ENCODE measurements around the gene LAMB1. TPM values are rescaled to one million over a fixed set of nuclear protein-coding genes. Genes with fewer than 3 reads are reported as not detected.

Gene LAMB1
- total RNA-seq, 1 experiment from 2014 or later: 101 TPM

DNA sequence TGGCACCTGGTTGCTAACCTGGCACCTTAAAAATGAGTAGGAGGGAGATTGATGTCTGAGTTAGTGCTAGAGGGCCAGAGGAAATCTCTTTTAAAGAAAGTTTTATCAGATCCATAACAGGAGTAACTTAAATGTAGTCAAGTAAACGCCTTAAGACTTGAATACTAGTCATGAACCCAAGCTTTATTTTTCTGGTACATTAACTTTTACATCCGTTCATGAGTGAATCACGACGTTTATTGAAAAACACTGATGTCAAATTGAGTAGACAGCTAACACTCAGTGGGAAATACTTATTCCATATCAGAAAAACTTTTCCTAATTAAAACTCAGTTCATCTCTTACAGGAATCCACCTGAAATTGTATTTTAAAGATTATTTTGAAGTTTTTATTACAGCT is 6.9 kb upstream of the LAMB1 start (continued):
- TF ChIP-seq, protein P1, sequence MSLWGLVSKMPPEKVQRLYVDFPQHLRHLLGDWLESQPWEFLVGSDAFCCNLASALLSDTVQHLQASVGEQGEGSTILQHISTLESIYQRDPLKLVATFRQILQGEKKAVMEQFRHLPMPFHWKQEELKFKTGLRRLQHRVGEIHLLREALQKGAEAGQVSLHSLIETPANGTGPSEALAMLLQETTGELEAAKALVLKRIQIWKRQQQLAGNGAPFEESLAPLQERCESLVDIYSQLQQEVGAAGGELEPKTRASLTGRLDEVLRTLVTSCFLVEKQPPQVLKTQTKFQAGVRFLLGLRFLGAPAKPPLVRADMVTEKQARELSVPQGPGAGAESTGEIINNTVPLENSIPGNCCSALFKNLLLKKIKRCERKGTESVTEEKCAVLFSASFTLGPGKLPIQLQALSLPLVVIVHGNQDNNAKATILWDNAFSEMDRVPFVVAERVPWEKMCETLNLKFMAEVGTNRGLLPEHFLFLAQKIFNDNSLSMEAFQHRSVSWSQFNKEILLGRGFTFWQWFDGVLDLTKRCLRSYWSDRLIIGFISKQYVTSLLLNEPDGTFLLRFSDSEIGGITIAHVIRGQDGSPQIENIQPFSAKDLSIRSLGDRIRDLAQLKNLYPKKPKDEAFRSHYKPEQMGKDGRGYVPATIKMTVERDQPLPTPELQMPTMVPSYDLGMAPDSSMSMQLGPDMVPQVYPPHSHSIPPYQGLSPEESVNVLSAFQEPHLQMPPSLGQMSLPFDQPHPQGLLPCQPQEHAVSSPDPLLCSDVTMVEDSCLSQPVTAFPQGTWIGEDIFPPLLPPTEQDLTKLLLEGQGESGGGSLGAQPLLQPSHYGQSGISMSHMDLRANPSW (CRISPR knock-in tag; conservative IDR thresholded peaks at IDR 0.05; ENCODE audit: low read depth): no peak

DNA sequence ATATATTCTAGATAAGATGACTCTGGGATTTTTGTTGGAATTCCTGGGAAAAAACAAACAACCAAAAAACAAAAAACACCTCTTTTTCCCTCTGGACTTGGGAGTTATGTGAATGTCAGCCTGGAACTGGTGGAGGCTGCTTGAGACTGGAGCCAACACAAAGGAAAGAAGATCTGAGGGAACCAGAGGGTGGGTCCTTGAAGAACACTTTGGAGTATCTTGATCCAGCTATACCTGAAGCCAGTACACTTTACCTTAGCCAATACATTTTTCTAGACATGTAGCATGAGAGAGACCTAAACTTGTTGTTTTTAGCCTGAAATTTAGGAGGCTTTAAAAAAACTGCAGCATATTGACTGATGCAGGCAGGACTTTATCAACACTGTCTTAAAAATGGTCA is 5.9 kb upstream of the LAMB1 start:
- ATAC-seq (no peak), DNase-seq (ENCODE audit: low spot score) (no peak)
- H3K4me3 Mint-ChIP-seq: no peak overlapping the region
- POLR2A ChIA-PET: interaction anchor here (1.0 kb wide), 1 partner anchor 63 kb away, joined by 3 read pairs; no protein-coding TSS in a partner anchor
- no peak for TF ChIP-seq ZNF423 (CRISPR knock-in tag; IDR thresholded peaks at IDR 0.05)
- no peak for TF ChIP-seq ESRRA (CRISPR knock-in tag; IDR thresholded peaks at IDR 0.05; ENCODE audit: borderline replicate concordance)
- TF ChIP-seq ELF4 (CRISPR knock-in tag; IDR thresholded peaks at IDR 0.05; ENCODE audit: low read depth): no peak
- TF ChIP-seq, protein P2, sequence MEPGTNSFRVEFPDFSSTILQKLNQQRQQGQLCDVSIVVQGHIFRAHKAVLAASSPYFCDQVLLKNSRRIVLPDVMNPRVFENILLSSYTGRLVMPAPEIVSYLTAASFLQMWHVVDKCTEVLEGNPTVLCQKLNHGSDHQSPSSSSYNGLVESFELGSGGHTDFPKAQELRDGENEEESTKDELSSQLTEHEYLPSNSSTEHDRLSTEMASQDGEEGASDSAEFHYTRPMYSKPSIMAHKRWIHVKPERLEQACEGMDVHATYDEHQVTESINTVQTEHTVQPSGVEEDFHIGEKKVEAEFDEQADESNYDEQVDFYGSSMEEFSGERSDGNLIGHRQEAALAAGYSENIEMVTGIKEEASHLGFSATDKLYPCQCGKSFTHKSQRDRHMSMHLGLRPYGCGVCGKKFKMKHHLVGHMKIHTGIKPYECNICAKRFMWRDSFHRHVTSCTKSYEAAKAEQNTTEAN (CRISPR knock-in tag; IDR thresholded peaks at IDR 0.05): no peak
- TF ChIP-seq, protein P3, sequence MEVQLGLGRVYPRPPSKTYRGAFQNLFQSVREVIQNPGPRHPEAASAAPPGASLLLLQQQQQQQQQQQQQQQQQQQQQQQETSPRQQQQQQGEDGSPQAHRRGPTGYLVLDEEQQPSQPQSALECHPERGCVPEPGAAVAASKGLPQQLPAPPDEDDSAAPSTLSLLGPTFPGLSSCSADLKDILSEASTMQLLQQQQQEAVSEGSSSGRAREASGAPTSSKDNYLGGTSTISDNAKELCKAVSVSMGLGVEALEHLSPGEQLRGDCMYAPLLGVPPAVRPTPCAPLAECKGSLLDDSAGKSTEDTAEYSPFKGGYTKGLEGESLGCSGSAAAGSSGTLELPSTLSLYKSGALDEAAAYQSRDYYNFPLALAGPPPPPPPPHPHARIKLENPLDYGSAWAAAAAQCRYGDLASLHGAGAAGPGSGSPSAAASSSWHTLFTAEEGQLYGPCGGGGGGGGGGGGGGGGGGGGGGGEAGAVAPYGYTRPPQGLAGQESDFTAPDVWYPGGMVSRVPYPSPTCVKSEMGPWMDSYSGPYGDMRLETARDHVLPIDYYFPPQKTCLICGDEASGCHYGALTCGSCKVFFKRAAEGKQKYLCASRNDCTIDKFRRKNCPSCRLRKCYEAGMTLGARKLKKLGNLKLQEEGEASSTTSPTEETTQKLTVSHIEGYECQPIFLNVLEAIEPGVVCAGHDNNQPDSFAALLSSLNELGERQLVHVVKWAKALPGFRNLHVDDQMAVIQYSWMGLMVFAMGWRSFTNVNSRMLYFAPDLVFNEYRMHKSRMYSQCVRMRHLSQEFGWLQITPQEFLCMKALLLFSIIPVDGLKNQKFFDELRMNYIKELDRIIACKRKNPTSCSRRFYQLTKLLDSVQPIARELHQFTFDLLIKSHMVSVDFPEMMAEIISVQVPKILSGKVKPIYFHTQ (CRISPR knock-in tag; IDR thresholded peaks at IDR 0.05): no peak
- TF ChIP-seq, protein P4, sequence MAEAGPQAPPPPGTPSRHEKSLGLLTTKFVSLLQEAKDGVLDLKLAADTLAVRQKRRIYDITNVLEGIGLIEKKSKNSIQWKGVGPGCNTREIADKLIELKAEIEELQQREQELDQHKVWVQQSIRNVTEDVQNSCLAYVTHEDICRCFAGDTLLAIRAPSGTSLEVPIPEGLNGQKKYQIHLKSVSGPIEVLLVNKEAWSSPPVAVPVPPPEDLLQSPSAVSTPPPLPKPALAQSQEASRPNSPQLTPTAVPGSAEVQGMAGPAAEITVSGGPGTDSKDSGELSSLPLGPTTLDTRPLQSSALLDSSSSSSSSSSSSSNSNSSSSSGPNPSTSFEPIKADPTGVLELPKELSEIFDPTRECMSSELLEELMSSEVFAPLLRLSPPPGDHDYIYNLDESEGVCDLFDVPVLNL (CRISPR knock-in tag; IDR thresholded peaks at IDR 0.05; ENCODE audit: borderline replicate concordance, low read depth): no peak
- TF ChIP-seq, protein P5, sequence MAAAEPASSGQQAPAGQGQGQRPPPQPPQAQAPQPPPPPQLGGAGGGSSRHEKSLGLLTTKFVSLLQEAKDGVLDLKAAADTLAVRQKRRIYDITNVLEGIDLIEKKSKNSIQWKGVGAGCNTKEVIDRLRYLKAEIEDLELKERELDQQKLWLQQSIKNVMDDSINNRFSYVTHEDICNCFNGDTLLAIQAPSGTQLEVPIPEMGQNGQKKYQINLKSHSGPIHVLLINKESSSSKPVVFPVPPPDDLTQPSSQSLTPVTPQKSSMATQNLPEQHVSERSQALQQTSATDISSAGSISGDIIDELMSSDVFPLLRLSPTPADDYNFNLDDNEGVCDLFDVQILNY (CRISPR knock-in tag; IDR thresholded peaks at IDR 0.05): no peak
- TF ChIP-seq TEAD4 (CRISPR knock-in tag; IDR thresholded peaks at IDR 0.05): no peak
- no peak for TF ChIP-seq RELA (CRISPR knock-in tag; IDR thresholded peaks at IDR 0.05; ENCODE audit: borderline replicate concordance)
- TF ChIP-seq, protein P6, sequence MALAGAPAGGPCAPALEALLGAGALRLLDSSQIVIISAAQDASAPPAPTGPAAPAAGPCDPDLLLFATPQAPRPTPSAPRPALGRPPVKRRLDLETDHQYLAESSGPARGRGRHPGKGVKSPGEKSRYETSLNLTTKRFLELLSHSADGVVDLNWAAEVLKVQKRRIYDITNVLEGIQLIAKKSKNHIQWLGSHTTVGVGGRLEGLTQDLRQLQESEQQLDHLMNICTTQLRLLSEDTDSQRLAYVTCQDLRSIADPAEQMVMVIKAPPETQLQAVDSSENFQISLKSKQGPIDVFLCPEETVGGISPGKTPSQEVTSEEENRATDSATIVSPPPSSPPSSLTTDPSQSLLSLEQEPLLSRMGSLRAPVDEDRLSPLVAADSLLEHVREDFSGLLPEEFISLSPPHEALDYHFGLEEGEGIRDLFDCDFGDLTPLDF (CRISPR knock-in tag; IDR thresholded peaks at IDR 0.05): no peak
- TF ChIP-seq, protein P7, sequence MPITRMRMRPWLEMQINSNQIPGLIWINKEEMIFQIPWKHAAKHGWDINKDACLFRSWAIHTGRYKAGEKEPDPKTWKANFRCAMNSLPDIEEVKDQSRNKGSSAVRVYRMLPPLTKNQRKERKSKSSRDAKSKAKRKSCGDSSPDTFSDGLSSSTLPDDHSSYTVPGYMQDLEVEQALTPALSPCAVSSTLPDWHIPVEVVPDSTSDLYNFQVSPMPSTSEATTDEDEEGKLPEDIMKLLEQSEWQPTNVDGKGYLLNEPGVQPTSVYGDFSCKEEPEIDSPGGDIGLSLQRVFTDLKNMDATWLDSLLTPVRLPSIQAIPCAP (CRISPR knock-in tag; IDR thresholded peaks at IDR 0.05): no peak
- TF ChIP-seq, protein P8, sequence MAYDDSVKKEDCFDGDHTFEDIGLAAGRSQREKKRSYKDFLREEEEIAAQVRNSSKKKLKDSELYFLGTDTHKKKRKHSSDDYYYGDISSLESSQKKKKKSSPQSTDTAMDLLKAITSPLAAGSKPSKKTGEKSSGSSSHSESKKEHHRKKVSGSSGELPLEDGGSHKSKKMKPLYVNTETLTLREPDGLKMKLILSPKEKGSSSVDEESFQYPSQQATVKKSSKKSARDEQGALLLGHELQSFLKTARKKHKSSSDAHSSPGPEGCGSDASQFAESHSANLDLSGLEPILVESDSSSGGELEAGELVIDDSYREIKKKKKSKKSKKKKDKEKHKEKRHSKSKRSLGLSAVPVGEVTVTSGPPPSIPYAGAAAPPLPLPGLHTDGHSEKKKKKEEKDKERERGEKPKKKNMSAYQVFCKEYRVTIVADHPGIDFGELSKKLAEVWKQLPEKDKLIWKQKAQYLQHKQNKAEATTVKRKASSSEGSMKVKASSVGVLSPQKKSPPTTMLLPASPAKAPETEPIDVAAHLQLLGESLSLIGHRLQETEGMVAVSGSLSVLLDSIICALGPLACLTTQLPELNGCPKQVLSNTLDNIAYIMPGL (CRISPR knock-in tag; IDR thresholded peaks at IDR 0.05): no peak
- TF ChIP-seq, protein P9, sequence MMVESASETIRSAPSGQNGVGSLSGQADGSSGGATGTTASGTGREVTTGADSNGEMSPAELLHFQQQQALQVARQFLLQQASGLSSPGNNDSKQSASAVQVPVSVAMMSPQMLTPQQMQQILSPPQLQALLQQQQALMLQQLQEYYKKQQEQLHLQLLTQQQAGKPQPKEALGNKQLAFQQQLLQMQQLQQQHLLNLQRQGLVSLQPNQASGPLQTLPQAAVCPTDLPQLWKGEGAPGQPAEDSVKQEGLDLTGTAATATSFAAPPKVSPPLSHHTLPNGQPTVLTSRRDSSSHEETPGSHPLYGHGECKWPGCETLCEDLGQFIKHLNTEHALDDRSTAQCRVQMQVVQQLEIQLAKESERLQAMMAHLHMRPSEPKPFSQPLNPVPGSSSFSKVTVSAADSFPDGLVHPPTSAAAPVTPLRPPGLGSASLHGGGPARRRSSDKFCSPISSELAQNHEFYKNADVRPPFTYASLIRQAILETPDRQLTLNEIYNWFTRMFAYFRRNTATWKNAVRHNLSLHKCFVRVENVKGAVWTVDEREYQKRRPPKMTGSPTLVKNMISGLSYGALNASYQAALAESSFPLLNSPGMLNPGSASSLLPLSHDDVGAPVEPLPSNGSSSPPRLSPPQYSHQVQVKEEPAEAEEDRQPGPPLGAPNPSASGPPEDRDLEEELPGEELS (CRISPR knock-in tag; IDR thresholded peaks at IDR 0.05): no peak
- TF ChIP-seq NFATC4 (CRISPR knock-in tag; IDR thresholded peaks at IDR 0.05): no peak
- no peak for TF ChIP-seq CREM (CRISPR knock-in tag; IDR thresholded peaks at IDR 0.05)
- no peak for TF ChIP-seq PRRX2 (CRISPR knock-in tag; IDR thresholded peaks at IDR 0.05)
- TF ChIP-seq JUN (CRISPR knock-in tag; IDR thresholded peaks at IDR 0.05): no peak
- no peak for TF ChIP-seq TP53 (CRISPR knock-in tag; IDR thresholded peaks at IDR 0.05)
- H3K27me3 Mint-ChIP-seq (ENCODE audit: low read depth): peaks cover 53% of the 10 kb centered on the region
- peaks cover 17% of the 10 kb centered on the region for H3K4me1 Mint-ChIP-seq
- no peak overlapping the region for H3K27ac Mint-ChIP-seq
- CTCF ChIA-PET: no interaction called here
- H3K36me3 Mint-ChIP-seq: no peaks in the 10 kb centered on the region
- H3K9me3 Mint-ChIP-seq: no peaks in the 10 kb centered on the region
